Astrocyte of the cerebellum (primary cell): ENCODE measurements around the gene NCOA6.

Experiments used
- DNase-seq: peaks from one replicate; pipeline ENCODE4 v3.0.0-alpha.2; 2011; ENCODE audit warnings: low read depth
- H3K4me3 ChIP-seq: 2 replicates; pipeline ENCODE4 v1.5.1; 2011; ENCODE audit warnings: mild to moderate bottlenecking, low read depth, low read length, moderate library complexity
- CTCF ChIP-seq: IDR thresholded peaks from 2 replicates; pipeline ENCODE4 v1.5.1; 2012; ENCODE audit warnings: low read length, low read depth, moderate library complexity, mild to moderate bottlenecking; ENCODE audit errors: missing control alignments
- in situ Hi-C: cut with HindIII; loops from 2 replicates; pipeline ENCODE4 v1.10.0; 2017; ENCODE audit warnings: low sequenced_read_pairs

NCOA6 gene

GRCh38 chr20:34852298-34852697 lies 26.8 kb upstream of the NCOA6 start:
- no peak overlapping the region for H3K4me3 ChIP-seq
- TF ChIP-seq CTCF = no peak
- DNase-seq = no peak
- in situ Hi-C loops = no loop called here

GRCh38 chr20:34850969-34851368 lies 25.5 kb upstream of the NCOA6 start:
- DNase-seq = no peak
- no peak overlapping the region for H3K4me3 ChIP-seq
- no peak for TF ChIP-seq CTCF
- in situ Hi-C loops = no loop called here

- in situ Hi-C loops = no loop called here
- DNase-seq = no peak
- no peak overlapping the region for H3K4me3 ChIP-seq
- no peak for TF ChIP-seq CTCF
Observed at GRCh38 chr20:34849778-34850177, 24.3 kb upstream of the NCOA6 start.

GRCh38 chr20:34848597-34848996 lies 23.1 kb upstream of the NCOA6 start:
- DNase-seq = no peak
- no peak for TF ChIP-seq CTCF
- in situ Hi-C loops = no loop called here
- no peak overlapping the region for H3K4me3 ChIP-seq

GRCh38 chr20:34843421-34843820 lies 18.0 kb upstream of the NCOA6 start:
- H3K4me3 ChIP-seq = no peak overlapping the region
- no peak for DNase-seq
- no peak for TF ChIP-seq CTCF
- in situ Hi-C loops = no loop called here

GRCh38 chr20:34842143-34842542 lies 16.7 kb upstream of the NCOA6 start:
- H3K4me3 ChIP-seq = no peak overlapping the region
- DNase-seq = no peak
- in situ Hi-C loops = no loop called here
- no peak for TF ChIP-seq CTCF

GRCh38 chr20:34834459-34834893 lies 9.0 kb upstream of the NCOA6 start:
- peak; percentile 20 for DNase-seq
- no peak overlapping the region for H3K4me3 ChIP-seq
- TF ChIP-seq CTCF = no peak
- in situ Hi-C loops = no loop called here
